Measurements from ENCODE around the gene CUBN.
"Not testable (repeated sequence)": the region's sequence is repeated elsewhere in the genome, so short reads cannot be mapped to it uniquely, and the experiment has no call there.

GRCh38 chr10:17114878-17115444 lies 14.7 kb downstream of the CUBN start:
- TF ChIP-seq CTCF, POLR2A (IDR thresholded peaks at IDR 0.05): not testable (repeated sequence)
